ENCODE results near the gene PPAN.

PPAN gene

GRCh38 chr19:10126213-10126639 is 20.1 kb downstream of the PPAN start:
- TF ChIP-seq POLR2AphosphoS5 (IDR thresholded peaks at IDR 0.05; ENCODE audit: low read depth, low read length) (no peak), SIN3A (IDR thresholded peaks at IDR 0.05; ENCODE audit: borderline replicate concordance, insufficient read depth, low read length) (no peak), FOXP2 (optimal IDR thresholded peaks at IDR 0.05; ENCODE audit: borderline replicate concordance, extremely low read depth, extremely low read length, insufficient read depth) (no peak), TAF1 (IDR thresholded peaks at IDR 0.05; ENCODE audit: borderline replicate concordance, insufficient read depth, low read length) (no peak)
- TF ChIP-seq, protein P1, sequence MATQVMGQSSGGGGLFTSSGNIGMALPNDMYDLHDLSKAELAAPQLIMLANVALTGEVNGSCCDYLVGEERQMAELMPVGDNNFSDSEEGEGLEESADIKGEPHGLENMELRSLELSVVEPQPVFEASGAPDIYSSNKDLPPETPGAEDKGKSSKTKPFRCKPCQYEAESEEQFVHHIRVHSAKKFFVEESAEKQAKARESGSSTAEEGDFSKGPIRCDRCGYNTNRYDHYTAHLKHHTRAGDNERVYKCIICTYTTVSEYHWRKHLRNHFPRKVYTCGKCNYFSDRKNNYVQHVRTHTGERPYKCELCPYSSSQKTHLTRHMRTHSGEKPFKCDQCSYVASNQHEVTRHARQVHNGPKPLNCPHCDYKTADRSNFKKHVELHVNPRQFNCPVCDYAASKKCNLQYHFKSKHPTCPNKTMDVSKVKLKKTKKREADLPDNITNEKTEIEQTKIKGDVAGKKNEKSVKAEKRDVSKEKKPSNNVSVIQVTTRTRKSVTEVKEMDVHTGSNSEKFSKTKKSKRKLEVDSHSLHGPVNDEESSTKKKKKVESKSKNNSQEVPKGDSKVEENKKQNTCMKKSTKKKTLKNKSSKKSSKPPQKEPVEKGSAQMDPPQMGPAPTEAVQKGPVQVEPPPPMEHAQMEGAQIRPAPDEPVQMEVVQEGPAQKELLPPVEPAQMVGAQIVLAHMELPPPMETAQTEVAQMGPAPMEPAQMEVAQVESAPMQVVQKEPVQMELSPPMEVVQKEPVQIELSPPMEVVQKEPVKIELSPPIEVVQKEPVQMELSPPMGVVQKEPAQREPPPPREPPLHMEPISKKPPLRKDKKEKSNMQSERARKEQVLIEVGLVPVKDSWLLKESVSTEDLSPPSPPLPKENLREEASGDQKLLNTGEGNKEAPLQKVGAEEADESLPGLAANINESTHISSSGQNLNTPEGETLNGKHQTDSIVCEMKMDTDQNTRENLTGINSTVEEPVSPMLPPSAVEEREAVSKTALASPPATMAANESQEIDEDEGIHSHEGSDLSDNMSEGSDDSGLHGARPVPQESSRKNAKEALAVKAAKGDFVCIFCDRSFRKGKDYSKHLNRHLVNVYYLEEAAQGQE (IDR thresholded peaks at IDR 0.05; ENCODE audit: insufficient read depth in 1 of 2, low read depth in 2 of 2, low read length in 2 of 2): no peak

DNA sequence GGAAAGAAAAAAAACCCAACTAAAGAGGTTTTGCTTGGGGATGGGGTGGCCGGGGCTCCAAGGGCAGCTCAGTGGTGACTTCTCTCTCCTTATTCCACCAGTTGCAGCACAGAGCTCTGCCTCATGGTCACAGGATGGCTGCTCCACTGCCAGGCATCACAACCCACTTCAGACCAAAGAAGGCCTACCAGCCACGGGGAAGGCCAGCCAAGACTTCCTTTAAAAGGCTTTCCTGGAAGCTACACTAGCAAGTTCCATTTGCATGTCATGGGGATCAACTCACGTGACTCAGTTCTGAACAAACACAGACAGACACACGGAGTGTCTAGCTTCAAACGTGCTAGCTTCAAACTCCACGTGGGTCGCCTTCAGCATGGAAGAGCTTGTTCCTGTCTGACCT is 26.7 kb downstream of the PPAN start:
- no peak for TF ChIP-seq SIN3A (IDR thresholded peaks at IDR 0.05; ENCODE audit: borderline replicate concordance, insufficient read depth, low read length)
- TF ChIP-seq TAF1 (IDR thresholded peaks at IDR 0.05; ENCODE audit: borderline replicate concordance, insufficient read depth, low read length): no peak
- no peak for TF ChIP-seq POLR2AphosphoS5 (IDR thresholded peaks at IDR 0.05; ENCODE audit: low read depth, low read length)
- TF ChIP-seq FOXP2 (optimal IDR thresholded peaks at IDR 0.05; ENCODE audit: borderline replicate concordance, extremely low read depth, extremely low read length, insufficient read depth): no peak
- TF ChIP-seq, protein P1 (IDR thresholded peaks at IDR 0.05; ENCODE audit: insufficient read depth in 1 of 2, low read depth in 2 of 2, low read length in 2 of 2): no peak

GRCh38 chr19:10133596-10133995 is 27.4 kb downstream of the PPAN start:
- TF ChIP-seq, protein P1 (IDR thresholded peaks at IDR 0.05; ENCODE audit: insufficient read depth in 1 of 2, low read depth in 2 of 2, low read length in 2 of 2): no peak
- TF ChIP-seq TAF1 (IDR thresholded peaks at IDR 0.05; ENCODE audit: borderline replicate concordance, insufficient read depth, low read length) (no peak), SIN3A (IDR thresholded peaks at IDR 0.05; ENCODE audit: borderline replicate concordance, insufficient read depth, low read length) (no peak), FOXP2 (optimal IDR thresholded peaks at IDR 0.05; ENCODE audit: borderline replicate concordance, extremely low read depth, extremely low read length, insufficient read depth) (no peak), POLR2AphosphoS5 (IDR thresholded peaks at IDR 0.05; ENCODE audit: low read depth, low read length) (no peak)

GRCh38 chr19:10134040-10134439 is 27.9 kb downstream of the PPAN start:
- TF ChIP-seq TAF1 (IDR thresholded peaks at IDR 0.05; ENCODE audit: borderline replicate concordance, insufficient read depth, low read length) (no peak), FOXP2 (optimal IDR thresholded peaks at IDR 0.05; ENCODE audit: borderline replicate concordance, extremely low read depth, extremely low read length, insufficient read depth) (no peak)
- TF ChIP-seq, protein P1 (IDR thresholded peaks at IDR 0.05; ENCODE audit: insufficient read depth in 1 of 2, low read depth in 2 of 2, low read length in 2 of 2): no peak
